H1 (cell line): ENCODE results near the gene PLXND1. TPM values are rescaled to one million over a fixed set of nuclear protein-coding genes. Genes with fewer than 3 reads are reported as not detected.

Experiments used
- ATF2 ChIP-seq: IDR thresholded peaks from 2 replicates; pipeline ENCODE4 v1.6.1; 2012; ENCODE audit warnings: low read length, inconsistent platforms
- BRCA1 ChIP-seq: IDR thresholded peaks from 2 replicates; pipeline ENCODE4 v1.6.1; 2012; ENCODE audit warnings: low read depth, low read length, improper control_type of control experiment
- CBX8 ChIP-seq: fragments of 300-800, 300-1000 bp; sonication (generic); IDR thresholded peaks from 2 replicates; pipeline ENCODE4 v1.7.1; 2016; ENCODE audit warnings: low read depth, low read length, borderline replicate concordance
- CHD2 ChIP-seq: IDR thresholded peaks from 2 replicates; pipeline ENCODE4 v1.6.1; 2012; ENCODE audit warnings: low read length, improper control_type of control experiment
- CREB1 ChIP-seq: IDR thresholded peaks from 2 replicates; pipeline ENCODE4 v1.6.1; 2012; ENCODE audit warnings: inconsistent platforms
- CTCF ChIP-seq, 3 experiments: IDR thresholded peaks; 1 replicate in 2 of 3; 2 replicates in 1 of 3; pipeline versions ENCODE4 v1.5.1 to v1.6.1; 2011; ENCODE audit warnings: low read length in 3 of 3, mild to moderate bottlenecking in 3 of 3, inconsistent platforms in 2 of 3, low read depth in 1 of 3, moderate library complexity in 1 of 3; ENCODE audit not compliant: insufficient read depth in 1 of 3; ENCODE audit errors: control extremely low read depth in 1 of 3
- E2F6 ChIP-seq: IDR thresholded peaks from 2 replicates; pipeline ENCODE4 v1.6.1; 2012; ENCODE audit warnings: inconsistent platforms
- FOSL1 ChIP-seq: IDR thresholded peaks from 2 replicates; pipeline ENCODE4 v1.6.1; 2011; ENCODE audit warnings: mild to moderate bottlenecking, low read depth, low read length, moderate library complexity; ENCODE audit not compliant: insufficient read depth
- GTF2F1 ChIP-seq: IDR thresholded peaks from 2 replicates; pipeline ENCODE4 v1.6.1; 2012; ENCODE audit warnings: low read depth, low read length, improper control_type of control experiment, borderline replicate concordance
- HDAC2 ChIP-seq, 2 experiments: fragments of 300-600 bp in 1 of 2; sonication (generic) in 1 of 2; IDR thresholded peaks; 2 replicates each; pipeline ENCODE4 v1.6.1; 2011 to 2012; ENCODE audit warnings: low read depth in 2 of 2, low read length in 2 of 2, mild to moderate bottlenecking in 2 of 2, moderate library complexity in 2 of 2, borderline replicate concordance in 1 of 2, inconsistent platforms in 1 of 2
- POU5F1 ChIP-seq: IDR thresholded peaks from 2 replicates; pipeline ENCODE4 v1.6.1; 2011; ENCODE audit warnings: low read depth, mild to moderate bottlenecking, low read length, moderate library complexity
- SAP30 ChIP-seq: fragments of 300-600 bp; sonication (generic); IDR thresholded peaks from 2 replicates; pipeline ENCODE4 v1.7.1; 2012; ENCODE audit warnings: low read length, moderate library complexity, mild to moderate bottlenecking, inconsistent platforms; ENCODE audit not compliant: insufficient read depth, insufficient replicate concordance
- SIX5 ChIP-seq: IDR thresholded peaks from 2 replicates; pipeline ENCODE4 v1.6.1; 2011; ENCODE audit warnings: mild to moderate bottlenecking, low read depth, low read length
- SP1 ChIP-seq: IDR thresholded peaks from 2 replicates; pipeline ENCODE4 v1.6.1; 2011; ENCODE audit warnings: low read depth, low read length
- SP2 ChIP-seq: IDR thresholded peaks from 2 replicates; pipeline ENCODE4 v1.6.1; 2012; ENCODE audit warnings: mild to moderate bottlenecking, low read length, inconsistent platforms
- SUZ12 ChIP-seq: fragments of 200-600 bp; sonication (generic); IDR thresholded peaks from 2 replicates; pipeline ENCODE4 v1.6.1; 2012; ENCODE audit warnings: mild to moderate bottlenecking, inconsistent platforms, low read length, moderate library complexity, mixed read lengths
- TAF1 ChIP-seq: IDR thresholded peaks from 2 replicates; pipeline ENCODE4 v1.6.1; 2011; ENCODE audit warnings: mild to moderate bottlenecking, low read depth, low read length
- TAF7 ChIP-seq: optimal IDR thresholded peaks from 2 replicates; pipeline ENCODE3; 2011; ENCODE audit warnings: low read depth, mild to moderate bottlenecking, inconsistent platforms, low read length, moderate library complexity, borderline replicate concordance
- YY1 ChIP-seq: IDR thresholded peaks from 2 replicates; pipeline ENCODE4 v1.6.1; 2011; ENCODE audit warnings: low read depth, mild to moderate bottlenecking, low read length
- ZNF274 ChIP-seq: IDR thresholded peaks from 2 replicates; pipeline ENCODE4 v1.7.0; 2012; ENCODE audit warnings: low read length, borderline replicate concordance; ENCODE audit errors: extremely low read depth
- polyA plus RNA-seq, 7 experiments: library from polyadenylated mRNA; depleted of rRNA in 3 of 7; stranded (reverse) in 5 of 7; unstranded in 2 of 7; fragments of >200 nt in 5 of 7; fragments of 200-250 nt in 2 of 7; gene quantifications; 1 replicate in 5 of 7; 2 replicates in 1 of 7; 4 replicates in 1 of 7; pipeline versions ENCODE4 v1.2.1 to v1.2.3, GENCODE V29; 2011 to 2013; ENCODE audit warnings: missing spikeins in 2 of 7, mixed read lengths in 2 of 7
- total RNA-seq: library from RNA; stranded (reverse); fragmentation: NEBNext Ultra II Directional; extraction: Animal tissue kit (Norgen Biotek cat#: 25700); gene quantifications from 2 replicates; pipeline ENCODE4 v1.2.1, GENCODE V29; 2021

Gene PLXND1
- total and polyA plus RNA-seq, 2 of the 8 experiments (the other 6 are each of a cell fraction or from before 2014, with no cell fraction given) = 17.7 to 66.4 TPM

- no peak for TF ChIP-seq GTF2F1
- no peak for TF ChIP-seq SIX5
- TF ChIP-seq SP2 = no peak
- no peak for TF ChIP-seq CTCF (IDR thresholded peaks at IDR 0.05; ENCODE audit: control extremely low read depth in 1 of 3, insufficient read depth in 1 of 3, low read depth in 1 of 3, low read length in 3 of 3)
- TF ChIP-seq YY1 = peak; percentile 77
- no peak for TF ChIP-seq CHD2
- TF ChIP-seq ATF2 = no peak
- no peak for TF ChIP-seq E2F6
- no peak for TF ChIP-seq HDAC2 (IDR thresholded peaks at IDR 0.05; ENCODE audit: borderline replicate concordance in 1 of 2, low read depth in 2 of 2, low read length in 2 of 2)
- TF ChIP-seq POU5F1 = no peak
- no peak for TF ChIP-seq SUZ12
- no peak for TF ChIP-seq ZNF274
- TF ChIP-seq CREB1 = no peak
- TF ChIP-seq CBX8 = no peak
- TF ChIP-seq SP1 = no peak
- TF ChIP-seq TAF7 = no peak
- no peak for TF ChIP-seq SAP30
- TF ChIP-seq FOSL1 = no peak
- TF ChIP-seq TAF1 = no peak
- no peak for TF ChIP-seq BRCA1
Observed at GRCh38 chr3:129651435-129652202, 45.1 kb upstream of the PLXND1 start (continued).
